Common myeloid progenitor, CD34-positive (primary cell): Measurements from ENCODE around the gene LRMDA.

Experiments
- CTCF ChIA-PET: fragments of 350-600 bp; sonication (Branson Sonifier 250); formaldehyde crosslinking; loops from one replicate; lab custom pipeline; 2021; ENCODE audit warnings: antibody characterized with exemption; lab: Charles Lee
- POLR2A ChIA-PET: fragments of 350-600 bp; sonication (Branson Sonifier 250); formaldehyde crosslinking; loops from one replicate; lab custom pipeline; 2021; ENCODE audit warnings: antibody characterized with exemption; lab: Charles Lee
- DNase-seq, 3 donors: peaks; one replicate each; pipeline versions ENCODE4 v3.0.0 to v3.0.0-alpha.2; 2013
- H3K27ac ChIP-seq, 2 experiments: 1 replicate in 1 of 2; 2 replicates in 1 of 2; pipeline ENCODE4 v1.7.0; 2013; ENCODE audit warnings: inconsistent platforms in 2 of 2, low read length in 2 of 2, mild to moderate bottlenecking in 2 of 2, low read depth in 1 of 2, moderate library complexity in 1 of 2; ENCODE audit not compliant: severe bottlenecking in 2 of 2, insufficient read depth in 1 of 2, poor library complexity in 1 of 2
- H3K27me3 ChIP-seq, 5 experiments: replicated peaks in 2 of 5; 1 replicate in 3 of 5; 2 replicates in 2 of 5; pipeline versions ENCODE4 v1.6.1 to v1.7.0; 2013; ENCODE audit warnings: low read length in 4 of 5, mild to moderate bottlenecking in 2 of 5, moderate library complexity in 2 of 5, inconsistent platforms in 1 of 5; ENCODE audit not compliant: insufficient read depth in 5 of 5, control insufficient read depth in 4 of 5
- H3K36me3 ChIP-seq, 4 experiments: 1 replicate in 2 of 4; 2 replicates in 2 of 4; pipeline versions ENCODE4 v1.6.1 to v1.7.0; 2013; ENCODE audit warnings: low read length in 3 of 4, control low read depth in 1 of 4, mild to moderate bottlenecking in 1 of 4; ENCODE audit not compliant: control insufficient read depth in 4 of 4, insufficient read depth in 4 of 4
- H3K4me1 ChIP-seq, 4 experiments: 1 replicate in 3 of 4; 2 replicates in 1 of 4; pipeline versions ENCODE4 v1.6.1 to v1.7.1; 2013; ENCODE audit warnings: low read length in 3 of 4, mild to moderate bottlenecking in 3 of 4, control low read depth in 1 of 4, inconsistent platforms in 1 of 4, moderate library complexity in 1 of 4; ENCODE audit not compliant: control insufficient read depth in 4 of 4, insufficient read depth in 4 of 4; ENCODE audit errors: control extremely low read depth in 1 of 4
- H3K4me3 ChIP-seq, 7 experiments: 1 replicate in 4 of 7; 2 replicates in 3 of 7; pipeline versions ENCODE4 v1.5.1 to v1.7.0; 2013; ENCODE audit warnings: mild to moderate bottlenecking in 7 of 7, low read length in 6 of 7, moderate library complexity in 6 of 7, inconsistent platforms in 2 of 7, low read depth in 2 of 7, control low read depth in 1 of 7; ENCODE audit not compliant: insufficient read depth in 4 of 7, control insufficient read depth in 1 of 7; ENCODE audit errors: extremely low read depth in 1 of 7
- H3K9me3 ChIP-seq, 5 experiments: 1 replicate in 4 of 5; 2 replicates in 1 of 5; pipeline versions ENCODE4 v1.6.1 to v1.7.1; 2013; ENCODE audit warnings: low read length in 4 of 5, mild to moderate bottlenecking in 2 of 5, inconsistent platforms in 1 of 5, low read depth in 1 of 5, moderate library complexity in 1 of 5; ENCODE audit not compliant: control insufficient read depth in 4 of 5, insufficient read depth in 2 of 5; ENCODE audit errors: control extremely low read depth in 1 of 5
- whole genome bisulfite sequencing: methylation state at CpG from one replicate; pipeline ENCODE4 v1.1.5; 2013; ENCODE audit not compliant: insufficient coverage; 5-methylcytosine and 5-hydroxymethylcytosine counted together

Gene LRMDA

GRCh38 chr10:76415554-76415953 lies 984.1 kb downstream of the LRMDA start:
- ChIA-PET CTCF (no interaction called here), POLR2A (no interaction called here)
- DNase-seq, result no peak
- Histone ChIP-seq H3K27me3 (no peaks in the 10 kb centered on the region), H3K4me3 (no peak overlapping the region), H3K9me3 (peaks cover 0 to 9% (median 2%) of the 10 kb centered on the region in 5 experiments), H3K36me3 (no peaks in the 10 kb centered on the region), H3K4me1 (no peaks in the 10 kb centered on the region), H3K27ac (no peak overlapping the region)
- 100% methylated on average over 2 of the region's 7 CpGs for WGBS

- no peaks in the 10 kb centered on the region for H3K36me3 ChIP-seq
- H3K27me3 ChIP-seq, result no peaks in the 10 kb centered on the region
- WGBS, result 100% methylated on average over 1 of the region's 4 CpGs
- peaks cover 0 to 7% (median 2%) of the 10 kb centered on the region in 5 experiments for H3K9me3 ChIP-seq
- no peak for DNase-seq
- ChIA-PET POLR2A (no interaction called here), CTCF (no interaction called here)
- H3K27ac ChIP-seq, result no peak overlapping the region
- no peaks in the 10 kb centered on the region for H3K4me1 ChIP-seq
- H3K4me3 ChIP-seq, result no peak overlapping the region
Measured at GRCh38 chr10:76416642-76417041, 985.2 kb downstream of the LRMDA start.

- CTCF ChIA-PET, result no interaction called here
- Histone ChIP-seq H3K4me3 (no peak overlapping the region), H3K4me1 (no peaks in the 10 kb centered on the region), H3K27me3 (no peaks in the 10 kb centered on the region), H3K9me3 (peaks cover 0 to 4% (median 0%) of the 10 kb centered on the region in 5 experiments), H3K27ac (no peak overlapping the region), H3K36me3 (no peaks in the 10 kb centered on the region)
- no CpG with 5 or more reads among the region's 4 CpGs for WGBS
- POLR2A ChIA-PET, result interaction anchor here (0.6 kb wide), 1 partner anchor 97 kb away, joined by 3 read pairs; no protein-coding TSS in a partner anchor
- no peak for DNase-seq
Measured at GRCh38 chr10:76420725-76421124, 989.3 kb downstream of the LRMDA start.

DNA sequence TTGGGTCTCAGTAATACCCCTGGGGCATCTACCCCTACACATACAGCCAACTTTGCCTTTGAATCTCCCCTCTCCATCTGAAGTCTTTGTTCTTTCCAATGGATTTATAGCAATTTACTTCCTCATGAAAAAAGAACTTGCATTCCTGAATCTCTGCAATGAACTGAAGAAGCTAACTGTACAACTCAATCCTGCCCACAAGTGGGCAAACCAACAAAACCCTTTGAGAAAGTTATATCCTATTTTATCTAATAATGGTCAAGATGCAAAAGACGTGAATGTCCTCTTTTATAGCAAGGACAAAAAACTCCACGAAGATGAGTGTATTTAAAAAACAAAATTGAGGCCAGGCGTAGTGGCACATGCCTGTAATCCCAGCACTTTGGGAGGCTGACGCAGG lies 991.3 kb downstream of the LRMDA start:
- H3K4me3 ChIP-seq, result no peak overlapping the region
- WGBS, result 100% methylated on average over 4 of the region's 4 CpGs
- no peaks in the 10 kb centered on the region for H3K4me1 ChIP-seq
- no peaks in the 10 kb centered on the region for H3K36me3 ChIP-seq
- no peaks in the 10 kb centered on the region for H3K27me3 ChIP-seq
- ChIA-PET CTCF (interaction anchor here (1.8 kb wide), 1 partner anchor 10 kb away, joined by 4 read pairs; no protein-coding TSS in a partner anchor), POLR2A (no interaction called here)
- no peak for DNase-seq
- H3K27ac ChIP-seq, result no peak overlapping the region
- H3K9me3 ChIP-seq, result peaks cover 0 to 4% (median 0%) of the 10 kb centered on the region in 5 experiments

DNA sequence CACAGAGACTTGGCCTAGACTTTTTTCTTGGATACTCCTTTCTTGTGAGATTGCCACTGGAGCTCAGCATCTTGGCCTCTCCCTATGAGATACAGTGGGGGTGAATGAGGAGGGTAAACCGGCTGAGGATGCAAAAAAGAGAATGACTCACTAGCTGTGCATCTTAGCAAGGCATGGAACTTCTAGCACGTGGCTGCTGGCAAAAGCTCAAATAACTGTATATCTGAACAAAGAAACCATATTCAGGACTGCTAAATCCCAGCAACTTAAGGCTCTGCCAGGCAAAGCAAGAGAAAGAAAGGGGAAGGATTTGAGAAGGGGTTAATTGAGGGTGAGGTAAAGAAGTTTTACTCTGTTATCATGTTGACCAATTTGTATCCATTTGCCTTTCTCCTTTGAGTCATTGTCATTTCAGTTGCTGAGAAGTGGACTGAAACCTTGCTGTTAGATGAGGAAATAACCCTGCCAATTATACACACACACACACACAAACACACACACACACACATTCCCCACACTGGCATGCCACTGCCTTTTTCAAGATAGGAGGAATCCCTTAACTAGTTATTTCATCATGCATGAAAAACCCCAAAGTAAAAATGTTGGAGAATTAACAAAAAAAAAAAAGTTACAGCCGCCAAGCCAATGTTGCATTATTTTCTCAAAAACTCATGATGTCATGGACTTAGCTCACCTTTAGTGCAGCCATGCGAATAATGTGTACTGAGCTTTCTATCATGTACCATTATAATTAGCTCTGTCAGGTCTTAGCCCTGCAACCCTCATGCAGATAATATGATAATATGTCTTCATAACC lies 997.3 kb downstream of the LRMDA start:
- Histone ChIP-seq H3K36me3 (no peaks in the 10 kb centered on the region), H3K27me3 (no peaks in the 10 kb centered on the region), H3K4me1 (no peaks in the 10 kb centered on the region), H3K4me3 (no peak overlapping the region), H3K9me3 (no peaks in the 10 kb centered on the region), H3K27ac (no peak overlapping the region)
- CTCF ChIA-PET, result interaction anchor here (2.2 kb wide), 1 partner anchor 20 kb away, joined by 4 read pairs; no protein-coding TSS in a partner anchor
- DNase-seq, result no peak
- POLR2A ChIA-PET, result no interaction called here
- WGBS, result 100% methylated on average over 3 of the region's 4 CpGs

- Histone ChIP-seq H3K4me3 (no peak overlapping the region), H3K27me3 (no peaks in the 10 kb centered on the region), H3K36me3 (no peaks in the 10 kb centered on the region), H3K9me3 (no peaks in the 10 kb centered on the region), H3K27ac (no peak overlapping the region), H3K4me1 (no peaks in the 10 kb centered on the region)
- ChIA-PET CTCF (interaction anchor here (2.2 kb wide), 1 partner anchor 21 kb away, joined by 4 read pairs; no protein-coding TSS in a partner anchor), POLR2A (no interaction called here)
- WGBS, result 81% methylated on average over 8 of the region's 12 CpGs
- no peak for DNase-seq
Measured at GRCh38 chr10:76429368-76430060, 998.1 kb downstream of the LRMDA start.
